DOHH2 (cell line): Measurements from ENCODE around the gene MR1.

ENCODE experiments used
- H3F3A ChIP-seq: fragments of 200-600 bp; sonication (generic), shearing (Covaris generic); 2 replicates; pipeline ENCODE4 v1.6.0; 2016; ENCODE audit warnings: antibody characterized with exemption, mild to moderate bottlenecking; ENCODE audit not compliant: control insufficient read depth, insufficient read depth
- H3K27ac ChIP-seq: fragments of 200-600 bp; sonication (generic); 2 replicates; pipeline ENCODE4 v1.5.1; 2014; ENCODE audit warnings: low read depth, mild to moderate bottlenecking, low read length, moderate library complexity
- H3K27me3 ChIP-seq: fragments of 200-600 bp; sonication (generic); 2 replicates; pipeline ENCODE4 v1.6.1; 2014; ENCODE audit warnings: mild to moderate bottlenecking, low read length, mixed read lengths; ENCODE audit not compliant: control insufficient read depth
- H3K36me3 ChIP-seq: fragments of 200-600 bp; sonication (generic); 2 replicates; pipeline ENCODE4 v1.6.1; 2014; ENCODE audit warnings: mild to moderate bottlenecking, low read length, moderate library complexity, mixed read lengths; ENCODE audit not compliant: control insufficient read depth
- H3K4me1 ChIP-seq: fragments of 200-600 bp; sonication (generic); 2 replicates; pipeline ENCODE4 v1.6.1; 2014; ENCODE audit warnings: mild to moderate bottlenecking, low read length, mixed read lengths; ENCODE audit not compliant: control insufficient read depth
- H3K4me2 ChIP-seq: fragments of 200-600 bp; sonication (generic); 2 replicates; pipeline ENCODE4 v1.6.0; 2014; ENCODE audit warnings: mild to moderate bottlenecking, low read length, moderate library complexity
- H3K4me3 ChIP-seq: fragments of 200-600 bp; sonication (generic); 2 replicates; pipeline ENCODE4 v1.5.1; 2014; ENCODE audit warnings: mild to moderate bottlenecking, low read length, mixed read lengths
- H3K79me2 ChIP-seq: fragments of 200-600 bp; sonication (generic); 2 replicates; pipeline ENCODE4 v1.6.1; 2014; ENCODE audit warnings: mild to moderate bottlenecking, low read length, mixed read lengths; ENCODE audit not compliant: control insufficient read depth
- H3K9me2 ChIP-seq: fragments of 200-600 bp; sonication (generic); replicated peaks from 2 replicates; pipeline ENCODE4 v1.6.1; 2014; ENCODE audit warnings: mild to moderate bottlenecking, low read length, mixed read lengths; ENCODE audit not compliant: control insufficient read depth
- H3K9me3 ChIP-seq: fragments of 200-600 bp; sonication (generic); 2 replicates; pipeline ENCODE4 v1.6.1; 2014; ENCODE audit warnings: antibody characterized with exemption, low read length, mixed read lengths; ENCODE audit not compliant: control insufficient read depth, insufficient read depth
- H4K20me1 ChIP-seq: fragments of 200-600 bp; sonication (generic); 2 replicates; pipeline ENCODE4 v1.6.0; 2014; ENCODE audit warnings: low read depth, mild to moderate bottlenecking, antibody characterized with exemption, low read length, moderate library complexity; ENCODE audit not compliant: control insufficient read depth, insufficient read depth
- CTCF ChIP-seq: fragments of 200-600 bp; sonication (generic); IDR thresholded peaks from one replicate; pipeline ENCODE4 v1.5.1; 2014; ENCODE audit warnings: antibody characterized with exemption, mild to moderate bottlenecking, low read depth, low read length; ENCODE audit not compliant: poor library complexity, severe bottlenecking
- EZH2phosphoT487 ChIP-seq: fragments of 200-600 bp; sonication (generic); IDR thresholded peaks from 2 replicates; pipeline ENCODE4 v1.6.1; 2017; ENCODE audit warnings: borderline replicate concordance, mild to moderate bottlenecking, antibody characterized with exemption, low read length, moderate library complexity, mixed read lengths

MR1 gene

GRCh38 chr1:181094416-181095212 lies 60.8 kb downstream of the MR1 start:
- Histone ChIP-seq H3K36me3 (peaks cover 32% of the 10 kb centered on the region), H3K79me2 (peaks cover 32% of the 10 kb centered on the region), H3K4me1 (peaks cover 25% of the 10 kb centered on the region), H3K27ac (no peak overlapping the region), H4K20me1 (peaks cover 17% of the 10 kb centered on the region), H3K9me3 (no peaks in the 10 kb centered on the region), H3K4me2 (no peak overlapping the region), H3K4me3 (no peak overlapping the region), H3K9me2 (no peaks in the 10 kb centered on the region), H3F3A (0 out of 2 replicates have a peak, but pooled peaks cover 6% of the 10 kb centered on the region), H3K27me3 (peaks cover 3% of the 10 kb centered on the region; the same call in 1 of the 2 replicates)
- no peak for TF ChIP-seq EZH2phosphoT487
- no peak for TF ChIP-seq CTCF

- no peak overlapping the region for H3K4me3 ChIP-seq
- H3K9me3 ChIP-seq, result no peaks in the 10 kb centered on the region
- peaks cover 17% of the 10 kb centered on the region for H4K20me1 ChIP-seq
- peaks cover 32% of the 10 kb centered on the region for H3K4me1 ChIP-seq
- peaks cover 27% of the 10 kb centered on the region for H3K36me3 ChIP-seq
- H3K4me2 ChIP-seq, result no peak overlapping the region
- H3K27ac ChIP-seq, result no peak overlapping the region
- H3F3A ChIP-seq, result 0 out of 2 replicates have a peak, but pooled peaks cover 6% of the 10 kb centered on the region
- peaks cover 8% of the 10 kb centered on the region; the same call in 1 of the 2 replicates for H3K27me3 ChIP-seq
- H3K9me2 ChIP-seq, result no peaks in the 10 kb centered on the region
- H3K79me2 ChIP-seq, result peaks cover 25% of the 10 kb centered on the region
- TF ChIP-seq CTCF (no peak), EZH2phosphoT487 (no peak)
These were observed 61.5 kb downstream of the MR1 start for GRCh38 chr1:181095260-181095659.

GRCh38 chr1:181095763-181096184 lies 62.0 kb downstream of the MR1 start:
- H3K4me3 ChIP-seq, result no peak overlapping the region
- H3K27me3 ChIP-seq, result peaks cover 8% of the 10 kb centered on the region; the same call in 1 of the 2 replicates
- no peak overlapping the region for H3K27ac ChIP-seq
- H3K4me1 ChIP-seq, result peaks cover 29% of the 10 kb centered on the region
- no peaks in the 10 kb centered on the region for H3K9me3 ChIP-seq
- H3K4me2 ChIP-seq, result no peak overlapping the region
- 0 out of 2 replicates have a peak, but pooled peaks cover 6% of the 10 kb centered on the region for H3F3A ChIP-seq
- TF ChIP-seq CTCF, result no peak
- no peak for TF ChIP-seq EZH2phosphoT487
- H4K20me1 ChIP-seq, result peaks cover 14% of the 10 kb centered on the region
- H3K9me2 ChIP-seq, result no peaks in the 10 kb centered on the region
- H3K36me3 ChIP-seq, result peaks cover 22% of the 10 kb centered on the region
- peaks cover 20% of the 10 kb centered on the region for H3K79me2 ChIP-seq
